PC-3 (cell line): ENCODE data around the gene BPIFB4. TPM values are rescaled to one million over a fixed set of nuclear protein-coding genes. Genes with fewer than 3 reads are reported as not detected.

Source experiments
- ATAC-seq: fragments of 200-7000 bp; cut with Tn5 transposase; 2 replicates; pipeline ENCODE4 v1.9.1; 2020; ENCODE audit warnings: mild to moderate bottlenecking, moderate library complexity
- BruUV-seq: library from RNA; stranded (reverse); fragments of 400-500 nt; replicated peaks from 2 replicates; lab custom pipeline; 2021; lab: Mats Ljungman, UMichigan
- CTCF ChIA-PET: fragments of 300-600 bp; sonication (Branson Sonifier 250); formaldehyde crosslinking; loops from one replicate; lab custom pipeline; 2022; ENCODE audit warnings: antibody characterized with exemption; lab: Charles Lee
- POLR2A ChIA-PET: fragments of 300-600 bp; sonication (Branson Sonifier 250); formaldehyde crosslinking; loops from one replicate; lab custom pipeline; 2022; ENCODE audit warnings: antibody characterized with exemption; ENCODE audit not compliant: unreplicated experiment; lab: Charles Lee
- DNase-seq: peaks from one replicate; pipeline ENCODE4 v3.0.0-alpha.2; 2015
- H2AFZ ChIP-seq: fragments of 300-600 bp; sonication (generic); 2 replicates; pipeline ENCODE4 v1.6.0; 2016; ENCODE audit warnings: antibody characterized with exemption, low read length
- H3F3A ChIP-seq: fragments of 300-600 bp; sonication (generic); one replicate; pipeline ENCODE4 v1.6.0; 2017; ENCODE audit warnings: antibody characterized with exemption, low read length, control low read depth, mild to moderate bottlenecking; ENCODE audit not compliant: unreplicated experiment
- H3K27ac ChIP-seq: fragments of 300-600 bp; sonication (generic); 2 replicates; pipeline ENCODE4 v1.5.1; 2016; ENCODE audit warnings: mild to moderate bottlenecking, low read length
- H3K27me3 ChIP-seq: fragments of 300-600 bp; sonication (generic); 2 replicates; pipeline ENCODE4 v1.6.1; 2016; ENCODE audit warnings: low read length, mixed read lengths
- H3K36me3 ChIP-seq: fragments of 300-600 bp; sonication (generic); 2 replicates; pipeline ENCODE4 v1.6.1; 2016; ENCODE audit warnings: low read depth, mixed run types, low read length, mixed read lengths
- H3K4me1 ChIP-seq: fragments of 300-600 bp; sonication (generic); 2 replicates; pipeline ENCODE4 v1.5.1; 2016; ENCODE audit warnings: low read length; ENCODE audit not compliant: insufficient read depth
- H3K4me2 ChIP-seq: fragments of 300-600 bp; sonication (generic); 2 replicates; pipeline ENCODE4 v1.6.0; 2016; ENCODE audit warnings: low read length
- H3K4me3 ChIP-seq: fragments of 300-600 bp; sonication (generic); 2 replicates; pipeline ENCODE4 v1.5.1; 2016; ENCODE audit warnings: mild to moderate bottlenecking, low read length, mixed read lengths
- H3K79me2 ChIP-seq: fragments of 300-600 bp; sonication (generic); 2 replicates; pipeline ENCODE4 v1.6.1; 2017; ENCODE audit warnings: low read length, mixed read lengths
- H3K9ac ChIP-seq: fragments of 300-600 bp; sonication (generic); 2 replicates; pipeline ENCODE4 v1.6.0; 2016; ENCODE audit warnings: mild to moderate bottlenecking, low read length
- H3K9me2 ChIP-seq: fragments of 300-600 bp; sonication (generic); replicated peaks from 2 replicates; pipeline ENCODE4 v1.6.1; 2016; ENCODE audit warnings: mixed run types, low read length, mixed read lengths
- H3K9me3 ChIP-seq: fragments of 300-600 bp; sonication (generic); 2 replicates; pipeline ENCODE4 v1.6.1; 2016; ENCODE audit warnings: low read length, mixed read lengths
- H4K20me1 ChIP-seq: fragments of 300-600 bp; sonication (generic); 2 replicates; pipeline ENCODE4 v1.6.1; 2016; ENCODE audit warnings: low read length, mixed read lengths
- EZH2 ChIP-seq: fragments of 300-600 bp; sonication (generic); IDR thresholded peaks from one replicate; pipeline ENCODE4 v1.6.1; 2017; ENCODE audit warnings: antibody characterized with exemption, mild to moderate bottlenecking, low read length; ENCODE audit not compliant: unreplicated experiment
- EZH2phosphoT487 ChIP-seq: fragments of 300-600 bp; sonication (generic); IDR thresholded peaks from 2 replicates; pipeline ENCODE4 v1.6.1; 2018; ENCODE audit warnings: mild to moderate bottlenecking, antibody characterized with exemption, low read length, borderline replicate concordance
- intact Hi-C: fragments of 100-400 bp; cut with micrococcal nuclease; formaldehyde crosslinking; loops from 2 replicates; pipeline ENCODE4 v1.9.0; 2023
- total RNA-seq: library from RNA; depleted of rRNA; stranded (reverse); fragments of >200 nt; gene quantifications from 2 replicates; pipeline ENCODE4 v1.2.3, GENCODE V29; 2014
- TF ChIP-seq, protein P1 (sequence below): fragments of 300-600 bp; sonication (generic); conservative IDR thresholded peaks from 2 replicates; pipeline ENCODE4 v1.5.1; 2017; ENCODE audit warnings: antibody characterized with exemption, low read depth, mild to moderate bottlenecking, low read length

Gene BPIFB4
- total RNA-seq, 1 experiment from 2014 or later: not detected

DNA sequence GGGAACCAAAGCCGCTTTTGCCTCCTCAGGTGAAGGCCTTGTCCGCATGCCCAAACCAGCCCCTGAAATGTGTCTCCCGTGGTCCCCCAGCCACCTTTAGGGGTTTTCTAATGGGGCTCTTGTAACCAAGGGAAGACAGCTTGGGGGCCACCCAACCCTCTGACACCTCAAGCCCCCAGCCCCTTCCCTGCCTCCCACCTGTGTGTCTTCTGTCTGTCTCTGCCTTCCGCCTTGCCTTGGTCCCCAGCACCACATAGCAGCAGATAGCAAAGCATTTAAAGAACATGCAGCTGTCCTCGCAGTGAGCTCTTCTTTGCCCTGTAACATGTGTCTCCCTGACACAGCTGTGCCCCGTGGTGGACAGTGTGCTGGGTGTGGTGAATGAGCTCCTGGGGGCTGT, 16.2 kb upstream of the BPIFB4 start:
- Histone ChIP-seq H3K9ac (no peak overlapping the region), H3K9me3 (no peaks in the 10 kb centered on the region), H3F3A (no peaks in the 10 kb centered on the region), H2AFZ (no peak overlapping the region), H3K27me3 (peaks cover 33% of the 10 kb centered on the region), H3K4me3 (no peak overlapping the region), H4K20me1 (no peaks in the 10 kb centered on the region), H3K27ac (no peak overlapping the region), H3K79me2 (no peaks in the 10 kb centered on the region), H3K4me1 (no peaks in the 10 kb centered on the region), H3K4me2 (no peak overlapping the region), H3K36me3 (no peaks in the 10 kb centered on the region), H3K9me2 (no peaks in the 10 kb centered on the region)
- no TSS peak for BruUV-seq
- ChIA-PET POLR2A (interaction anchor here (0.5 kb wide), 1 partner anchor 51 kb away, joined by 4 read pairs; no protein-coding TSS in a partner anchor), CTCF (no interaction called here)
- no peak for DNase-seq
- ATAC-seq: no peak
- TF ChIP-seq EZH2 (no peak), EZH2phosphoT487 (no peak)
- TF ChIP-seq, protein P1, sequence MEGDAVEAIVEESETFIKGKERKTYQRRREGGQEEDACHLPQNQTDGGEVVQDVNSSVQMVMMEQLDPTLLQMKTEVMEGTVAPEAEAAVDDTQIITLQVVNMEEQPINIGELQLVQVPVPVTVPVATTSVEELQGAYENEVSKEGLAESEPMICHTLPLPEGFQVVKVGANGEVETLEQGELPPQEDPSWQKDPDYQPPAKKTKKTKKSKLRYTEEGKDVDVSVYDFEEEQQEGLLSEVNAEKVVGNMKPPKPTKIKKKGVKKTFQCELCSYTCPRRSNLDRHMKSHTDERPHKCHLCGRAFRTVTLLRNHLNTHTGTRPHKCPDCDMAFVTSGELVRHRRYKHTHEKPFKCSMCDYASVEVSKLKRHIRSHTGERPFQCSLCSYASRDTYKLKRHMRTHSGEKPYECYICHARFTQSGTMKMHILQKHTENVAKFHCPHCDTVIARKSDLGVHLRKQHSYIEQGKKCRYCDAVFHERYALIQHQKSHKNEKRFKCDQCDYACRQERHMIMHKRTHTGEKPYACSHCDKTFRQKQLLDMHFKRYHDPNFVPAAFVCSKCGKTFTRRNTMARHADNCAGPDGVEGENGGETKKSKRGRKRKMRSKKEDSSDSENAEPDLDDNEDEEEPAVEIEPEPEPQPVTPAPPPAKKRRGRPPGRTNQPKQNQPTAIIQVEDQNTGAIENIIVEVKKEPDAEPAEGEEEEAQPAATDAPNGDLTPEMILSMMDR: no peak
- intact Hi-C loops: no loop called here

DNA sequence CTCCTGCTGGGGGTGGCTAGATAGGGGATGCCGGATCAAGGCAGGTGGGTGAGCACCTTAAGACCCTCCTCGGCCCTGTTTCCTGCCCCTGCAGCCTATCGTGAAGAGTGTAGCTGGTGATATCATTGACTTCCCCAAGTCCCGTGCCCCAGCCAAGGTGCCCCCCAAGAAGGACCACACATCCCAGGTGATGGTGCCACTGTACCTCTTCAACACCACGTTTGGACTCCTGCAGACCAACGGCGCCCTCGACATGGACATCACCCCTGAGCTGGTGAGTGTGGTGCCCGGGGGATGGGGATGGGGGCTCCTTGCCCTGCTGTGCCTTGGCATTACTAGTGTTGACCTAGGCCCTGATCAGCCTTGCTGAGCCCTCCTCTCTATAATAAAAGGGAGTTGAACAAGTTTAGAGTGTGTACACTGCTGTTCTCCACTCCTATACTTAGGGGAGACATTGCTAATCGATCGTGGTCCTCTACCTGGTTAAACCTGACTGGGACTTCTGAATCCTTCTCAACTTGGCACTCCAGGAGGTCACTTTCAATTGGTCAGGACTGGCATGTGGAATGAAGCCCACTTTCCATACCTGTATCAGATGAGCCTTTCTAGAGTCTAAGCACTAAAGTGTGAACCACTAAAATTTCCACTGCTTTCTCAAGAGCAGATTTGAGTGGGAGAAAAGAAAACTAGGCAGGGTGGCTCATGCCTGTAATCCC, 14.7 kb upstream of the BPIFB4 start:
- H3K79me2 ChIP-seq: no peaks in the 10 kb centered on the region
- H3K9me3 ChIP-seq: no peaks in the 10 kb centered on the region
- H3K27ac ChIP-seq: no peak overlapping the region
- intact Hi-C loops: no loop called here
- H3K9ac ChIP-seq: no peak overlapping the region
- ATAC-seq (no peak), DNase-seq (no peak)
- H3K9me2 ChIP-seq: no peaks in the 10 kb centered on the region
- H3K4me1 ChIP-seq: no peaks in the 10 kb centered on the region
- H3K27me3 ChIP-seq: peaks cover 45% of the 10 kb centered on the region
- H2AFZ ChIP-seq: no peak overlapping the region
- no peak overlapping the region for H3K4me2 ChIP-seq
- BruUV-seq: no TSS peak
- H4K20me1 ChIP-seq: no peaks in the 10 kb centered on the region
- no peaks in the 10 kb centered on the region for H3K36me3 ChIP-seq
- ChIA-PET CTCF (no interaction called here), POLR2A (no interaction called here)
- no peak overlapping the region for H3K4me3 ChIP-seq
- TF ChIP-seq EZH2phosphoT487: no peak
- TF ChIP-seq, protein P1: no peak
- no peak for TF ChIP-seq EZH2
- H3F3A ChIP-seq: no peaks in the 10 kb centered on the region

DNA sequence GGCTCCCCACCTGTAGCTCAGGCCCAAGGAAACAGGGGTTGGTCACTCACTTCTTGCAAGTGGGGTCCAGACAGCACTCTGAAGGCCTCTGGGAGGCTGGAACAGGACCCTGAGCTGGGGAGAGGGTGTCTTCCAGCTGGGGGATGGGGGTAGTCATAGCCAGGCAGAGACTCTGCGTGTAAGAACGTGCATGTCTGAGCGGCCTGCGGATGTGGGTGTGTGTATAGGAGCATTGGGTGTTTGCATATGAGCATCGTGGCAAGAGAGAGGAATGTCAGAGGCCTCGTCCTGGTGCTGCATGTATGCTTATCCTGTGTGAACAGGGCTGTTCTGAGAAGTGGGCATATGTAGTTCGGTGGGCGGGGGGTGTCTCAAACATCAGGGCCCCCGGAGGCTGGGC, 13.7 kb upstream of the BPIFB4 start:
- H2AFZ ChIP-seq: no peak overlapping the region
- no peak overlapping the region for H3K9ac ChIP-seq
- no TSS peak for BruUV-seq
- H3K4me1 ChIP-seq: no peaks in the 10 kb centered on the region
- H3K27ac ChIP-seq: no peak overlapping the region
- CTCF ChIA-PET: no interaction called here
- intact Hi-C loops: no loop called here
- H3K27me3 ChIP-seq: peaks cover 56% of the 10 kb centered on the region
- no peak overlapping the region for H3K4me2 ChIP-seq
- POLR2A ChIA-PET: no interaction called here
- no peaks in the 10 kb centered on the region for H3F3A ChIP-seq
- no peaks in the 10 kb centered on the region for H4K20me1 ChIP-seq
- DNase-seq: no peak
- no peaks in the 10 kb centered on the region for H3K9me2 ChIP-seq
- H3K9me3 ChIP-seq: no peaks in the 10 kb centered on the region
- H3K36me3 ChIP-seq: no peaks in the 10 kb centered on the region
- no peak overlapping the region for H3K4me3 ChIP-seq
- H3K79me2 ChIP-seq: no peaks in the 10 kb centered on the region
- TF ChIP-seq EZH2 (no peak), EZH2phosphoT487 (no peak)
- TF ChIP-seq, protein P1: no peak
- no peak for ATAC-seq
